ENCODE data around the gene MEX3B. TPM values are rescaled to one million over a fixed set of nuclear protein-coding genes. Genes with fewer than 3 reads are reported as not detected.
"Not testable (repeated sequence)": the region's sequence is repeated elsewhere in the genome, so short reads cannot be mapped to it uniquely, and the experiment has no call there.

MEX3B gene
- total RNA-seq, 4 donors from 2014 or later, result 1.2 to 4.4 (median 2.2) TPM

- TF ChIP-seq CTCF (IDR thresholded peaks at IDR 0.05) (no peak), POLR2AphosphoS5 (IDR thresholded peaks at IDR 0.05) (no peak), EP300 (IDR thresholded peaks at IDR 0.05) (no peak), POLR2A (IDR thresholded peaks at IDR 0.05) (no peak)
- Histone ChIP-seq H3K36me3 (no peaks in the 10 kb centered on the region), H3K4me3 (no peak overlapping the region), H3K4me1 (no peaks in the 10 kb centered on the region), H3K27ac (no peak overlapping the region), H3K9me3 (no peaks in the 10 kb centered on the region), H3K27me3 (peaks cover 6% of the 10 kb centered on the region)
- no peak for ATAC-seq
- 84 to 100% methylated on average over 5 to 6 of the region's 7 CpGs for WGBS, 2 donors (ENCODE audit: low coverage in 1 of 2)
Observed at GRCh38 chr15:82012908-82013307, 32.9 kb downstream of the MEX3B start.

- Histone ChIP-seq H3K9me3 (peaks cover 0 to 20% (median 0%) of the 10 kb centered on the region in 3 donors), H3K27me3 (no peaks in the 10 kb centered on the region), H3K27ac (no peak overlapping the region), H3K36me3 (no peaks in the 10 kb centered on the region), H3K4me1 (no peaks in the 10 kb centered on the region), H3K4me3 (no peak overlapping the region)
- 63 to 69% methylated on average over 1 of the region's 1 CpG for WGBS, 2 donors (ENCODE audit: low coverage in 1 of 2)
- ATAC-seq, result no peak
- TF ChIP-seq POLR2AphosphoS5 (IDR thresholded peaks at IDR 0.05) (no peak), CTCF (IDR thresholded peaks at IDR 0.05) (no peak), EP300 (IDR thresholded peaks at IDR 0.05) (no peak), POLR2A (IDR thresholded peaks at IDR 0.05) (no peak)
Observed at GRCh38 chr15:82005239-82005638, 40.6 kb downstream of the MEX3B start.

GRCh38 chr15:82003916-82004315, 41.9 kb downstream of the MEX3B start:
- Histone ChIP-seq H3K9me3 (peaks cover 0 to 20% (median 0%) of the 10 kb centered on the region in 3 donors), H3K27me3 (no peaks in the 10 kb centered on the region), H3K27ac (no peak overlapping the region), H3K4me3 (no peak overlapping the region), H3K36me3 (no peaks in the 10 kb centered on the region), H3K4me1 (no peaks in the 10 kb centered on the region)
- WGBS, 2 donors (ENCODE audit: low coverage in 1 of 2), result 74 to 91% methylated on average over 2 to 3 of the region's 3 CpGs
- TF ChIP-seq EP300 (IDR thresholded peaks at IDR 0.05), result no peak
- no peak for TF ChIP-seq CTCF (IDR thresholded peaks at IDR 0.05)
- no peak for TF ChIP-seq POLR2A (IDR thresholded peaks at IDR 0.05)
- no peak for TF ChIP-seq POLR2AphosphoS5 (IDR thresholded peaks at IDR 0.05)
- ATAC-seq, result no peak

GRCh38 chr15:81995081-81995480, 50.7 kb downstream of the MEX3B start:
- not testable (repeated sequence) for H3K36me3 ChIP-seq, H3K27ac ChIP-seq, H3K27me3 ChIP-seq, H3K4me1 ChIP-seq, ATAC-seq
- H3K4me3 ChIP-seq, result peak overlapping the region in 1 of 2 donors; percentile 16
- WGBS, 2 donors (ENCODE audit: low coverage in 1 of 2), result 63 to 75% methylated on average over 5 to 6 of the region's 22 CpGs
- peaks cover 0 to 21% (median 0%) of the 10 kb centered on the region in 3 donors for H3K9me3 ChIP-seq

GRCh38 chr15:81992523-81992922, 53.3 kb downstream of the MEX3B start:
- WGBS, 2 donors (ENCODE audit: low coverage in 1 of 2), result 79 to 80% methylated on average over 1 of the region's 1 CpG
- no peak overlapping the region for H3K27ac ChIP-seq
- no peak for ATAC-seq

More at GRCh38 chr15:81992523-81992922, 53.3 kb downstream of the MEX3B start:
- Histone ChIP-seq H3K27me3 (peaks cover 8% of the 10 kb centered on the region), H3K36me3 (no peaks in the 10 kb centered on the region), H3K4me1 (no peaks in the 10 kb centered on the region), H3K9me3 (peaks cover 0 to 21% (median 0%) of the 10 kb centered on the region in 3 donors), H3K4me3 (no peak overlapping the region)
- TF ChIP-seq POLR2AphosphoS5 (IDR thresholded peaks at IDR 0.05) (no peak), CTCF (IDR thresholded peaks at IDR 0.05) (no peak), POLR2A (IDR thresholded peaks at IDR 0.05) (no peak), EP300 (IDR thresholded peaks at IDR 0.05) (no peak)

Other genes starting within 250 kb of the MEX3B start
- 10 to 100 TPM; 12.1 to 17.7 (median 15.5) TPM for gene EFL1, start 216.7 kb upstream of the MEX3B start, total RNA-seq
- 1 to 10 TPM in 1 of 4 donors, under 1 TPM in 3; 0.12 to 9.0 (median 0.50) TPM for gene SAXO2, start 216.8 kb upstream of the MEX3B start, total RNA-seq

Measured in gastroesophageal sphincter (tissue), 4 donors.